Pancreas (tissue), 10 donors: ENCODE measurements around the gene RRP36. TPM values are rescaled to one million over a fixed set of nuclear protein-coding genes. Genes with fewer than 3 reads are reported as not detected.

ENCODE experiments used
- ATAC-seq, 4 donors: fragments of 200-7000 bp; cut with Tn5 transposase; one replicate each; pipeline versions ENCODE4 v1.8.0 to v1.9.1; 2020; ENCODE audit warnings: mild to moderate bottlenecking in 4 of 4, moderate library complexity in 4 of 4
- DNase-seq, 6 donors: peaks; one replicate each; pipeline ENCODE4 v3.0.0-alpha.2; 2020
- FAIRE-seq: peaks from 2 replicates; lab custom pipeline; 2012; peaks lifted over from hg19 to GRCh38; lab: Jason Lieb, UNC
- H3K27ac ChIP-seq, 4 donors: fragments of 200-600 bp; sonication (generic); 1 replicate in 3 of 4; 2 replicates in 1 of 4; pipeline versions ENCODE4 v1.5.0 to v1.8.0; 2020
- H3K27me3 ChIP-seq, 4 donors: fragments of 200-600 bp; one replicate each; pipeline ENCODE4 v1.8.0; 2021
- H3K36me3 ChIP-seq, 3 donors: fragments of 200-600 bp; sonication (generic) in 1 of 3; one replicate each; pipeline versions ENCODE4 v1.5.0 to v1.8.0; 2020 to 2021
- H3K4me1 ChIP-seq, 3 donors: fragments of 200-600 bp; one replicate each; pipeline ENCODE4 v1.8.0; 2021
- H3K4me3 ChIP-seq, 4 donors: fragments of 200-600 bp; sonication (generic) in 2 of 4; one replicate each; pipeline versions ENCODE4 v1.5.0 to v1.8.0; 2020 to 2021
- H3K9me3 ChIP-seq, 4 donors: fragments of 200-600 bp; one replicate each; pipeline ENCODE4 v1.8.0; 2021
- CTCF ChIP-seq, 4 donors: fragments of 200-600 bp; sonication (generic) in 3 of 4; IDR thresholded peaks; one replicate each; pipeline versions ENCODE4 v1.5.0 to v1.8.0; 2021; ENCODE audit warnings: antibody characterized with exemption in 4 of 4
- WGBS, 2 donors: extraction: QIAGEN DNeasy Blood & Tissue Kit; methylation state at CpG; one replicate each; pipeline ENCODE4 v1.1.7; 2013; 5-methylcytosine and 5-hydroxymethylcytosine counted together
- intact Hi-C, 3 donors: fragments of 100-400 bp; cut with DNase I; formaldehyde crosslinking; loops; one replicate each; pipeline versions ENCODE4 v1.11.1 to v1.14.2; 2022
- polyA plus RNA-seq, 2 donors: library from polyadenylated mRNA; stranded (reverse); fragments of 200-250 nt; gene quantifications; one replicate each; pipeline ENCODE4 v1.2.3, GENCODE V29; 2013
- total RNA-seq, 6 donors: library from RNA; stranded (reverse); fragmentation: NEBNext Ultra II Directional in 4 of 6; extraction: Animal tissue kit (Norgen Biotek cat#: 25700) in 4 of 6; gene quantifications; one replicate each; pipeline versions ENCODE4 v1.2.1 to v1.2.4, GENCODE V29; 2021 to 2023
- donor health status: healthy with polysubstance abuse.
- donor health status: DM: no; HTN: no; CAD: no; lungs with moderate emphysema.
- donor health status: DM: no; HTN: no; CAD: no.
- donor health status: control.
- donor health status: control.
- donor health status: Bipolar disorder and iron deficiency.
- donor health status: DM: yes; HTN: yes; CAD: no.
- donor health status: DM: no; HTN: no; CAD: no.
- donor health status: DM: no; HTN: no; CAD: no.
- donor health status: DM: yes; HTN: yes; CAD: no.

The RRP36 gene
- total and polyA plus RNA-seq, 8 donors = 13.2 to 32.9 (median 22.3) TPM

GRCh38 chr6:43078691-43079090, 57.3 kb downstream of the RRP36 start:
- Histone ChIP-seq H3K27ac (no peak overlapping the region), H3K4me3 (no peak overlapping the region), H3K27me3 (no peaks in the 10 kb centered on the region), H3K36me3 (no peaks in the 10 kb centered on the region), H3K9me3 (no peaks in the 10 kb centered on the region), H3K4me1 (no peaks in the 10 kb centered on the region)
- no peak for ATAC-seq
- TF ChIP-seq CTCF (IDR thresholded peaks at IDR 0.05) = no peak
- FAIRE-seq = no peak
- no peak for DNase-seq
- 79 to 94% methylated on average over 2 of the region's 2 CpGs for WGBS, 2 donors
- intact Hi-C loops = loop anchor here in 1 of 3 donors (10.0 kb wide), 1 partner anchor 56 kb away; no protein-coding TSS in a partner anchor

Other genes starting within 250 kb of the RRP36 start
- 10 to 100 TPM in 1 of 6 donors, 1 to 10 TPM in 5; 6.3 to 10.5 (median 7.4) TPM for gene BICRAL, start 239.6 kb upstream of the RRP36 start, total RNA-seq
- gene BICRAL, start 239.6 kb upstream of the RRP36 start, polyA plus RNA-seq = 1 to 10 TPM; 2.9 to 5.3 TPM
- gene RPL7L1, start 142.0 kb upstream of the RRP36 start, total RNA-seq = 10 to 100 TPM; 23.7 to 43.9 (median 39.2) TPM
- 10 to 100 TPM; 29.5 to 34.4 TPM for gene RPL7L1, start 142.0 kb upstream of the RRP36 start, polyA plus RNA-seq
- under 1 TPM in 1 of 6 donors, not detected in 5; 0.66 TPM for gene PTCRA, start 105.6 kb upstream of the RRP36 start, total RNA-seq
- gene PTCRA, start 105.6 kb upstream of the RRP36 start, polyA plus RNA-seq = not detected
- gene CNPY3, start 92.1 kb upstream of the RRP36 start, total RNA-seq = 10 to 100 TPM; 28.3 to 59.7 (median 34.1) TPM
- gene CNPY3, start 92.1 kb upstream of the RRP36 start, polyA plus RNA-seq = 10 to 100 TPM; 41.9 to 55.4 TPM
- 100 to 1,000 TPM in 3 of 6 donors, 10 to 100 TPM in 3; 19.0 to 295 (median 102) TPM for gene GNMT, start 60.9 kb upstream of the RRP36 start, total RNA-seq
- 100 to 1,000 TPM in 1 of 2 donors, 10 to 100 TPM in 1; 57.9 to 443 TPM for gene GNMT, start 60.9 kb upstream of the RRP36 start, polyA plus RNA-seq
- 10 to 100 TPM; 11.4 to 24.3 (median 16.5) TPM for gene PEX6, start 42.4 kb upstream of the RRP36 start, total RNA-seq
- 10 to 100 TPM; 17.5 to 20.9 TPM for gene PEX6, start 42.4 kb upstream of the RRP36 start, polyA plus RNA-seq
- 10 to 100 TPM in 5 of 6 donors, 1 to 10 TPM in 1; 9.6 to 17.2 (median 11.3) TPM for gene PPP2R5D, start 37.1 kb upstream of the RRP36 start, total RNA-seq
- gene PPP2R5D, start 37.1 kb upstream of the RRP36 start, polyA plus RNA-seq = 10 to 100 TPM; 16.8 to 18.7 TPM
- 10 to 100 TPM; 16.5 to 26.5 (median 22.6) TPM for gene MEA1, start 7.7 kb upstream of the RRP36 start, total RNA-seq
- 10 to 100 TPM; 44.1 to 48.7 TPM for gene MEA1, start 7.7 kb upstream of the RRP36 start, polyA plus RNA-seq
- 10 to 100 TPM; 19.7 to 40.6 (median 28.0) TPM for gene KLHDC3, start 7.4 kb upstream of the RRP36 start, total RNA-seq
- gene KLHDC3, start 7.4 kb upstream of the RRP36 start, polyA plus RNA-seq = 10 to 100 TPM; 48.5 to 48.8 TPM
- 10 to 100 TPM in 4 of 6 donors, 1 to 10 TPM in 2; 8.6 to 21.4 (median 12.2) TPM for gene CUL7, start 32.2 kb downstream of the RRP36 start, total RNA-seq
- 10 to 100 TPM; 17.1 to 20.4 TPM for gene CUL7, start 32.2 kb downstream of the RRP36 start, polyA plus RNA-seq
- 10 to 100 TPM; 19.9 to 31.6 (median 25.7) TPM for gene MRPL2, start 37.8 kb downstream of the RRP36 start, total RNA-seq
- 10 to 100 TPM; 55.2 to 65.8 TPM for gene MRPL2, start 37.8 kb downstream of the RRP36 start, polyA plus RNA-seq
- gene KLC4, start 38.0 kb downstream of the RRP36 start, total RNA-seq = 10 to 100 TPM; 11.3 to 24.2 (median 15.4) TPM
- 10 to 100 TPM; 33.0 to 46.1 TPM for gene KLC4, start 38.0 kb downstream of the RRP36 start, polyA plus RNA-seq
- gene PTK7, start 54.7 kb downstream of the RRP36 start, total RNA-seq = 10 to 100 TPM in 5 of 6 donors, 1 to 10 TPM in 1; 9.8 to 44.2 (median 15.8) TPM
- gene PTK7, start 54.7 kb downstream of the RRP36 start, polyA plus RNA-seq = 10 to 100 TPM; 21.7 to 33.1 TPM
- gene SRF, start 149.6 kb downstream of the RRP36 start, total RNA-seq = 10 to 100 TPM in 3 of 6 donors, 1 to 10 TPM in 3; 7.2 to 12.8 (median 9.8) TPM
- gene SRF, start 149.6 kb downstream of the RRP36 start, polyA plus RNA-seq = 10 to 100 TPM; 11.0 to 11.9 TPM
- 10 to 100 TPM; 11.3 to 26.7 (median 13.8) TPM for gene CUL9, start 160.6 kb downstream of the RRP36 start, total RNA-seq
- gene CUL9, start 160.6 kb downstream of the RRP36 start, polyA plus RNA-seq = 10 to 100 TPM; 86.6 to 99.3 TPM
- 10 to 100 TPM; 19.9 to 45.1 (median 38.4) TPM for gene DNPH1, start 207.9 kb downstream of the RRP36 start, total RNA-seq
- 10 to 100 TPM; 56.0 to 73.3 TPM for gene DNPH1, start 207.9 kb downstream of the RRP36 start, polyA plus RNA-seq
- under 1 TPM; 0.08 to 0.19 (median 0.14) TPM for gene TTBK1, start 221.9 kb downstream of the RRP36 start, total RNA-seq
- under 1 TPM; 0.45 to 0.57 TPM for gene TTBK1, start 221.9 kb downstream of the RRP36 start, polyA plus RNA-seq